ENCODE results near the gene AGAP1. TPM values are rescaled to one million over a fixed set of nuclear protein-coding genes. Genes with fewer than 3 reads are reported as not detected.

AGAP1 gene
- total and polyA plus RNA-seq, 7 donors, result 10.8 to 42.7 (median 18.6) TPM

GRCh38 chr2:235789552-235789951 lies 295.7 kb downstream of the AGAP1 start:
- Histone ChIP-seq H3K4me1 (peaks cover 0 to 8% (median 7%) of the 10 kb centered on the region in 4 donors), H3K27ac (no peak overlapping the region), H3K4me3 (no peak overlapping the region), H3K9me3 (no peaks in the 10 kb centered on the region), H3K36me3 (peaks cover 0 to 5% (median 0%) of the 10 kb centered on the region in 4 donors), H3K27me3 (no peaks in the 10 kb centered on the region)
- DNase-seq, result no peak
- no peak for TF ChIP-seq EP300 (IDR thresholded peaks at IDR 0.05)
- TF ChIP-seq POLR2A (IDR thresholded peaks at IDR 0.05), result no peak
- no peak for TF ChIP-seq CTCF (IDR thresholded peaks at IDR 0.05)
- TF ChIP-seq POLR2AphosphoS5 (IDR thresholded peaks at IDR 0.05), result no peak
- intact Hi-C loops (cut with DNase I), result no loop called here
- WGBS, 2 donors, result 81 to 89% methylated on average over 4 of the region's 4 CpGs

- Histone ChIP-seq H3K27ac (no peak overlapping the region), H3K27me3 (no peaks in the 10 kb centered on the region), H3K4me3 (no peak overlapping the region), H3K36me3 (peaks cover 0 to 14% (median 2%) of the 10 kb centered on the region in 4 donors), H3K9me3 (no peaks in the 10 kb centered on the region), H3K4me1 (peaks cover 0 to 8% (median 7%) of the 10 kb centered on the region in 4 donors)
- intact Hi-C loops (cut with DNase I), result no loop called here
- 66 to 74% methylated on average over 13 of the region's 13 CpGs for WGBS, 2 donors
- peak; percentile 58 for DNase-seq
- TF ChIP-seq POLR2AphosphoS5 (IDR thresholded peaks at IDR 0.05), result peak in 2 of 4 donors; percentile 38 to 71
- TF ChIP-seq POLR2A (IDR thresholded peaks at IDR 0.05), result no peak
- TF ChIP-seq CTCF (IDR thresholded peaks at IDR 0.05), result peak in 2 of 4 experiments; percentile 21 to 46
- TF ChIP-seq EP300 (IDR thresholded peaks at IDR 0.05), result no peak
These were observed 299.4 kb downstream of the AGAP1 start for GRCh38 chr2:235793163-235793752.

GRCh38 chr2:235799281-235799680 lies 305.4 kb downstream of the AGAP1 start:
- Histone ChIP-seq H3K9me3 (no peaks in the 10 kb centered on the region), H3K36me3 (peaks cover 8 to 46% (median 20%) of the 10 kb centered on the region in 4 donors), H3K27me3 (no peaks in the 10 kb centered on the region), H3K4me1 (peaks cover 0 to 2% (median 0%) of the 10 kb centered on the region in 4 donors), H3K4me3 (no peak overlapping the region), H3K27ac (no peak overlapping the region)
- WGBS, 2 donors, result 92 to 96% methylated on average over 17 of the region's 17 CpGs
- TF ChIP-seq POLR2AphosphoS5 (IDR thresholded peaks at IDR 0.05) (no peak), EP300 (IDR thresholded peaks at IDR 0.05) (no peak), CTCF (IDR thresholded peaks at IDR 0.05) (no peak), POLR2A (IDR thresholded peaks at IDR 0.05) (no peak)
- intact Hi-C loops (cut with DNase I), result no loop called here
- DNase-seq, result no peak

GRCh38 chr2:235802542-235802941 lies 308.7 kb downstream of the AGAP1 start:
- H3K9me3 ChIP-seq, result no peaks in the 10 kb centered on the region
- peaks cover 15 to 53% (median 20%) of the 10 kb centered on the region in 4 donors for H3K36me3 ChIP-seq
- no peak for DNase-seq
- no peak overlapping the region for H3K27ac ChIP-seq
- no peaks in the 10 kb centered on the region for H3K27me3 ChIP-seq
- no peak for TF ChIP-seq POLR2AphosphoS5 (IDR thresholded peaks at IDR 0.05)
- TF ChIP-seq POLR2A (IDR thresholded peaks at IDR 0.05), result no peak
- TF ChIP-seq EP300 (IDR thresholded peaks at IDR 0.05), result no peak
- TF ChIP-seq CTCF (IDR thresholded peaks at IDR 0.05), result no peak
- intact Hi-C loops (cut with DNase I), result no loop called here
- H3K4me3 ChIP-seq, result no peak overlapping the region
- H3K4me1 ChIP-seq, result peaks cover 0 to 9% (median 0%) of the 10 kb centered on the region in 4 donors

- intact Hi-C loops (cut with DNase I), result no loop called here
- H3K4me1 ChIP-seq, result peaks cover 0 to 9% (median 0%) of the 10 kb centered on the region in 4 donors
- 94 to 97% methylated on average over 1 of the region's 1 CpG for WGBS, 2 donors
- H3K9me3 ChIP-seq, result no peaks in the 10 kb centered on the region
- no peak overlapping the region for H3K27ac ChIP-seq
- TF ChIP-seq POLR2AphosphoS5 (IDR thresholded peaks at IDR 0.05) (no peak), CTCF (IDR thresholded peaks at IDR 0.05) (no peak), EP300 (IDR thresholded peaks at IDR 0.05) (no peak), POLR2A (IDR thresholded peaks at IDR 0.05) (no peak)
- no peaks in the 10 kb centered on the region for H3K27me3 ChIP-seq
- H3K36me3 ChIP-seq, result peaks cover 15 to 53% (median 22%) of the 10 kb centered on the region in 4 donors
- no peak overlapping the region for H3K4me3 ChIP-seq
- no peak for DNase-seq
These were observed 309.2 kb downstream of the AGAP1 start for GRCh38 chr2:235803028-235803427.

Measured in sigmoid colon (tissue), 7 donors.